Epithelial cell of esophagus (primary cell): Measurements from ENCODE around the gene SAMD5.

Experiments
- DNase-seq: peaks from one replicate; pipeline ENCODE4 v3.0.0; 2010; ENCODE audit warnings: low read depth
- H3K4me3 ChIP-seq: 2 replicates; pipeline ENCODE4 v1.5.1; 2011; ENCODE audit warnings: mild to moderate bottlenecking, low read length, control low read depth
- TF ChIP-seq, protein P1 (sequence below): IDR thresholded peaks from 2 replicates; pipeline ENCODE4 v1.5.1; 2011; ENCODE audit warnings: low read depth, mild to moderate bottlenecking, low read length, control low read depth, inconsistent platforms; ENCODE audit not compliant: insufficient read depth; ENCODE audit errors: missing control alignments

Gene SAMD5

DNA sequence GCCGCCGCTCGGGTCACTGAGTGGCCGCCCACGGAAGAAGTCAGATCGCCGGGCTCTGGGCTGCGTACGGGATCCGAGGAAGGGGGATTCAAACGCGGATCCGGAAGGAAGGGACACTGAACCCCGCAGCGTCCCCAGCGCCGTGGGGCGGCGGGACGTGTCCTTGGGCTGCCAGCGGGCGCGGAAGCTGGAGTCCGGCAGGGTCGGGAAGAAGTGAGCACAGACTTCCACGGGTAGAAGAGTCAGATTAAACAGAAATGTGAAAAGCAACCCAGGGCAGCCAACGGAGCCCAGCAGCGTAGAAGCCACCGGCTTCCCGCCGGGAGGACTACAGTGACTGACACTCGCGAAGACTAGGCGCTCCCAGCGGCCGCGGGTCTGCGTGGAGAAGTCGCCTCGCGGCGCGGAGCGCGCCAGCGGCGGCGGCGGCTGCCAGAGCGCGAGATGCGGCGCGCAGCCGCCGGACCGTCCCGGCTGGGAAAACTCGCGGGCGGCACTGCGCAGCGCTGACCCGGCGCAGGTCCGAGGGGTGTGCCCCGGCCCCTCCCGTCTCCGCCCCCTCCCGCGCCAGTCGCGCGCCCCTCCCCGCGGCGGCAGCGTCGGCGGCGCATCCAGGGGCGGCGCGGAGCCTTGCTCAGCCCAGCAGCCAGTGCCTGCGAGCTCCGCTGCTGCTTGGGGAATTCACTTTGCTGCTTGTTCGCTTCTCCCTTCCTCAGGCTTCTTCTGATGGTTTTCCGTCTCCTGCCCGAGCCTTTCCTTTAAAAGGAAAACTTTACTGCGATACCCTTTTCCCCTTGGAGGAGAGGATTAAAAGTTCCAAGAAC, at the start of gene SAMD5:
SAMD5 (plus strand) TSS at position 649 of the 824 bp plus-strand sequence. CDS start 239 bp downstream, outside the sequence.
- peak; percentile 64 for DNase-seq
- H3K4me3 ChIP-seq, result peak within 1 kb of the TSS; percentile 51
- TF ChIP-seq, protein P1, sequence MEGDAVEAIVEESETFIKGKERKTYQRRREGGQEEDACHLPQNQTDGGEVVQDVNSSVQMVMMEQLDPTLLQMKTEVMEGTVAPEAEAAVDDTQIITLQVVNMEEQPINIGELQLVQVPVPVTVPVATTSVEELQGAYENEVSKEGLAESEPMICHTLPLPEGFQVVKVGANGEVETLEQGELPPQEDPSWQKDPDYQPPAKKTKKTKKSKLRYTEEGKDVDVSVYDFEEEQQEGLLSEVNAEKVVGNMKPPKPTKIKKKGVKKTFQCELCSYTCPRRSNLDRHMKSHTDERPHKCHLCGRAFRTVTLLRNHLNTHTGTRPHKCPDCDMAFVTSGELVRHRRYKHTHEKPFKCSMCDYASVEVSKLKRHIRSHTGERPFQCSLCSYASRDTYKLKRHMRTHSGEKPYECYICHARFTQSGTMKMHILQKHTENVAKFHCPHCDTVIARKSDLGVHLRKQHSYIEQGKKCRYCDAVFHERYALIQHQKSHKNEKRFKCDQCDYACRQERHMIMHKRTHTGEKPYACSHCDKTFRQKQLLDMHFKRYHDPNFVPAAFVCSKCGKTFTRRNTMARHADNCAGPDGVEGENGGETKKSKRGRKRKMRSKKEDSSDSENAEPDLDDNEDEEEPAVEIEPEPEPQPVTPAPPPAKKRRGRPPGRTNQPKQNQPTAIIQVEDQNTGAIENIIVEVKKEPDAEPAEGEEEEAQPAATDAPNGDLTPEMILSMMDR, result no peak

DNA sequence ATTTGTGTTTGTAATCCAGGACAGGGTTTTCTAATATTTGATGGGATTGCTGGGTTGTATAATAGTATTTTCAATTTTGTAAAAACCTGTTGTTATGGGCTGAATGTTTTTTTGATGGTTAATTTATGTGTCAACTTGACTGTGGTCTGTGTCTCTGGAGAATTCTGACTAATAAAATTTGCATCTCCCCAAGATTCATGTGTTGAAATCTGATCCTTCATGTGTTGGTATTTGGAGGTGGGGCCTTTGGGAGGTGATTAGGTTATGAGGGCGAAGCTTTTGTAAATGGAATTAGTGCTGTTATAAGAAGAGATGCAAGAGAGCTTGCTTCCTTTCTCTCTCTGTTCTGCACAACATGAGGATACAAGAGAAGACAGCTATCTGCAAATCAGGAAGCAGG, 48.7 kb upstream of the SAMD5 start:
- TF ChIP-seq, protein P1, result no peak
- peak; percentile 12 for DNase-seq
- H3K4me3 ChIP-seq, result no peak overlapping the region

DNA sequence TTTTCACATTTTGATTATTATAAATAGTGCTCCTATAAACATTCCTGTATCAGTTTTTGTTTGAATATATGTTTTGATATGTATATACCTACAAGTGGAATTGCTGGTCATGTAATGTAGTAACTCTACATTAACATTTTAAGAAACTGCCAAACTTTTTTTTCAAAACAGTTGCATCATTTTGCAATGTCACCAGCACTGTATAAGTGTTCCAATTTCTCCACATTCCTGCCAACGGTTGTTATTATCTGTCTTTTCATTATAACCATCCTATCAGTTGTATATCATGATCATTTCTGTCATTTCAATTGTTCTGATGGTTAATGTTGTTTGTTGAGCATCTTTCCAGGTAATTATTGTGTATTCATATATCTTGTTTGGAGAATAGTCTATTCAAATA, 44.8 kb upstream of the SAMD5 start:
- no peak for DNase-seq
- TF ChIP-seq, protein P1, result no peak
- H3K4me3 ChIP-seq, result no peak overlapping the region

DNA sequence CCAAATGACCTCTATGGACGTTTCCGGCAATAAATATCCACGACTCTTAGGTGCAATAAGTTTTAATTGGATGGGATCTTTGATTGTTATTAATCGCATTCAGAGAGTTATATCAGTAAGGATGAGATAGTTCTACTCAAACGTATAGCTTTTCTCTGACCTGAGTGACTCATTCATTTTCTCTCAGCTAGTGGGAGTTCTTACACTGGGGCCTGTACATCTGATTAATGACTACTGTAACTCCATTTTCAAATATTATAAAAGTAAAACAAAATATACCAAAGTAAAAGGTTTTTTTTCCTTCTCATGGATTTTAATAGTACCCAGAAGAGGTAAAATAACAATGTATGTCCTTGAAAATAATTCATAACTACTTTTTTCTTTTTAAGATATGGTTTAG, 41.1 kb upstream of the SAMD5 start:
- TF ChIP-seq, protein P1, result no peak
- H3K4me3 ChIP-seq, result no peak overlapping the region
- DNase-seq, result no peak

DNA sequence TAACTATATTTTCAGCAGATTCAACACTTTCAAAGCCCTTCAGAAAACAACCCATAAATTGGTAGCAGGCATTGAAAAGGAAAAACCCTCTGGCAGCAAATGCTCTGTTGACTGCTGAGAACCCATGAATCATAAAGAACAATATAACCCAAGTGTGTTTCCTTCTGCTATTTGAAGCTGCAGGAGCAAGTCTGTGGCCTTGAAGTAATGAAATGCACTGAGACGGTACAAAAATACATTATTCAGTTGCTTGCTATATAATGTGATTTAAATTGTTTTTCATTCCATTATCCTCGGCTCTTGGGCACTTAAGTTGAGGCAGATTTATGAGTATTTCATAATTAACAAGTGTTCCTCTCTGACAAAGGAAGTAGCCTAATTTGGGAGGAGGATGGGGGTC, 40.6 kb upstream of the SAMD5 start:
- no peak overlapping the region for H3K4me3 ChIP-seq
- DNase-seq, result no peak
- TF ChIP-seq, protein P1, result no peak

DNA sequence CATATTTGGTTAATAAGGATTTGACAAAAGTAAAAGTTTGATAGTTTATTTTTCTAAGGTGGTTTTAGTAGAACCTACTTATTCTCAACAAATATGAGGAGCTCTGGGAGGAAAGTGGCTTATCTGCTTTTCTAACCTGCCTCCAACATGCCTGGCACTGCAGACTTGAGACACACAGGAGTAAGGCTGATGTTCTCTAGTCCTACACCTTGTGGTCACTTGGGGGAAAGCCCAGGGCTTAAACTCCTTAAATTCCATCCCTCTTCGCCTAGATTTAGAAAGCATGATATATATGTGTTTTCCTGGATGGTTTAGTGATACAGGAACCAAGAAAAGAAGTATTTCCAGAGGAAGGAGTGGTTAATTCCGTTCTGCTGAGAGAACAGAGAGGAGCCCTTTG, 39.9 kb upstream of the SAMD5 start:
- DNase-seq, result no peak
- TF ChIP-seq, protein P1, result no peak
- no peak overlapping the region for H3K4me3 ChIP-seq

DNA sequence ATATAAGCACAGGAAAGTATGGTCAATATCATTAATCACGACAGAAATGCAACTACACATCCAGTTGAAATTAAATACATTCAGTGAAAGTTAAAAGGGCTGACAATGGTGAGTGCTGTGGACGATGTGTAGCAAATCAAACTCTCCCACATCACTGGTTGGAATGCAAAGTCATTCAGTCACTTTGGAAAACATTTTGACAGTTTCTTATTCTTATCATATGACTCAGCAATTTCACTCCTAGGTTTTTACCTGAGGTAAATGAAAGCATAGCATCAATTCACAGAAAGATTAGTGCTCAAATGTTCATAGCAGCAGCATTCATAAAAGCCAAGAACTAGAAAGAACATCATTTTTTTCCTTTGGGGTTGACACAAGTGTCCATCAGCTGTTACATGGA, 28.6 kb upstream of the SAMD5 start:
- TF ChIP-seq, protein P1, result no peak
- DNase-seq, result no peak
- H3K4me3 ChIP-seq, result no peak overlapping the region
